Omental fat pad (tissue), 4 donors: ENCODE measurements around the gene FNIP2. TPM values are rescaled to one million over a fixed set of nuclear protein-coding genes. Genes with fewer than 3 reads are reported as not detected.
"Not testable (repeated sequence)": the region's sequence is repeated elsewhere in the genome, so short reads cannot be mapped to it uniquely, and the experiment has no call there.

Source experiments
- ATAC-seq: fragments of 150-250 bp; one replicate; pipeline ENCODE4 v1.9.1; 2016; ENCODE audit warnings: mild to moderate bottlenecking, moderate library complexity; ENCODE audit not compliant: low FRiP score
- DNase-seq: peaks from one replicate; pipeline ENCODE4 v3.0.0-alpha.2; 2019; ENCODE audit warnings: low spot score
- CTCF ChIP-seq, 3 donors: fragments of 450-650 bp; IDR thresholded peaks; one replicate each; pipeline ENCODE4 v1.5.1; 2016 to 2017; ENCODE audit warnings: antibody characterized with exemption in 3 of 3, mild to moderate bottlenecking in 3 of 3, moderate library complexity in 2 of 3
- total RNA-seq, 4 donors: library from RNA; depleted of rRNA; stranded (reverse); fragments of >200 nt; gene quantifications; one replicate each; pipeline ENCODE4 v1.1.0, GENCODE V29; 2016

FNIP2 gene
- total RNA-seq, 4 donors from 2014 or later: 56.4 to 125 (median 73.4) TPM

- no peak for TF ChIP-seq CTCF (IDR thresholded peaks at IDR 0.05)
- ATAC-seq: no peak
These were observed 38.9 kb downstream of the FNIP2 start for GRCh38 chr4:158807691-158808090.

GRCh38 chr4:158808399-158808798 lies 39.6 kb downstream of the FNIP2 start:
- DNase-seq (no peak), ATAC-seq (no peak)
- no peak for TF ChIP-seq CTCF (IDR thresholded peaks at IDR 0.05)

More at GRCh38 chr4:158807691-158808090, 38.9 kb downstream of the FNIP2 start:
- no peak for DNase-seq

GRCh38 chr4:158809208-158809607 lies 40.4 kb downstream of the FNIP2 start:
- not testable (repeated sequence) for ATAC-seq, DNase-seq

GRCh38 chr4:158809611-158810486 lies 41.0 kb downstream of the FNIP2 start:
- DNase-seq (no peak), ATAC-seq (no peak)
- TF ChIP-seq CTCF (IDR thresholded peaks at IDR 0.05): no peak

GRCh38 chr4:158810487-158811215 lies 41.8 kb downstream of the FNIP2 start:
- DNase-seq (peak; percentile 38), ATAC-seq (peak; percentile 80)
- TF ChIP-seq CTCF (IDR thresholded peaks at IDR 0.05): no peak

GRCh38 chr4:158811216-158811540 lies 42.4 kb downstream of the FNIP2 start:
- DNase-seq: no peak
- no peak for ATAC-seq
- TF ChIP-seq CTCF (IDR thresholded peaks at IDR 0.05): no peak

GRCh38 chr4:158811704-158812103 lies 42.9 kb downstream of the FNIP2 start:
- DNase-seq (no peak), ATAC-seq (no peak)
- TF ChIP-seq CTCF (IDR thresholded peaks at IDR 0.05): no peak
